DOHH2 (cell line): ENCODE data around the gene AURKAIP1.

ENCODE experiments used
- H3F3A ChIP-seq: fragments of 200-600 bp; sonication (generic), shearing (Covaris generic); 2 replicates; pipeline ENCODE4 v1.6.0; 2016; ENCODE audit warnings: antibody characterized with exemption, mild to moderate bottlenecking; ENCODE audit not compliant: control insufficient read depth, insufficient read depth
- H3K27ac ChIP-seq: fragments of 200-600 bp; sonication (generic); 2 replicates; pipeline ENCODE4 v1.5.1; 2014; ENCODE audit warnings: low read depth, mild to moderate bottlenecking, low read length, moderate library complexity
- H3K27me3 ChIP-seq: fragments of 200-600 bp; sonication (generic); 2 replicates; pipeline ENCODE4 v1.6.1; 2014; ENCODE audit warnings: mild to moderate bottlenecking, low read length, mixed read lengths; ENCODE audit not compliant: control insufficient read depth
- H3K36me3 ChIP-seq: fragments of 200-600 bp; sonication (generic); 2 replicates; pipeline ENCODE4 v1.6.1; 2014; ENCODE audit warnings: mild to moderate bottlenecking, low read length, moderate library complexity, mixed read lengths; ENCODE audit not compliant: control insufficient read depth
- H3K4me1 ChIP-seq: fragments of 200-600 bp; sonication (generic); 2 replicates; pipeline ENCODE4 v1.6.1; 2014; ENCODE audit warnings: mild to moderate bottlenecking, low read length, mixed read lengths; ENCODE audit not compliant: control insufficient read depth
- H3K4me2 ChIP-seq: fragments of 200-600 bp; sonication (generic); 2 replicates; pipeline ENCODE4 v1.6.0; 2014; ENCODE audit warnings: mild to moderate bottlenecking, low read length, moderate library complexity
- H3K4me3 ChIP-seq: fragments of 200-600 bp; sonication (generic); 2 replicates; pipeline ENCODE4 v1.5.1; 2014; ENCODE audit warnings: mild to moderate bottlenecking, low read length, mixed read lengths
- H3K79me2 ChIP-seq: fragments of 200-600 bp; sonication (generic); 2 replicates; pipeline ENCODE4 v1.6.1; 2014; ENCODE audit warnings: mild to moderate bottlenecking, low read length, mixed read lengths; ENCODE audit not compliant: control insufficient read depth
- H3K9me2 ChIP-seq: fragments of 200-600 bp; sonication (generic); replicated peaks from 2 replicates; pipeline ENCODE4 v1.6.1; 2014; ENCODE audit warnings: mild to moderate bottlenecking, low read length, mixed read lengths; ENCODE audit not compliant: control insufficient read depth
- H3K9me3 ChIP-seq: fragments of 200-600 bp; sonication (generic); 2 replicates; pipeline ENCODE4 v1.6.1; 2014; ENCODE audit warnings: antibody characterized with exemption, low read length, mixed read lengths; ENCODE audit not compliant: control insufficient read depth, insufficient read depth
- H4K20me1 ChIP-seq: fragments of 200-600 bp; sonication (generic); 2 replicates; pipeline ENCODE4 v1.6.0; 2014; ENCODE audit warnings: low read depth, mild to moderate bottlenecking, antibody characterized with exemption, low read length, moderate library complexity; ENCODE audit not compliant: control insufficient read depth, insufficient read depth
- EZH2phosphoT487 ChIP-seq: fragments of 200-600 bp; sonication (generic); IDR thresholded peaks from 2 replicates; pipeline ENCODE4 v1.6.1; 2017; ENCODE audit warnings: borderline replicate concordance, mild to moderate bottlenecking, antibody characterized with exemption, low read length, moderate library complexity, mixed read lengths
- TF ChIP-seq, protein P1 (sequence below): fragments of 200-600 bp; sonication (generic); IDR thresholded peaks from one replicate; pipeline ENCODE4 v1.5.1; 2014; ENCODE audit warnings: antibody characterized with exemption, mild to moderate bottlenecking, low read depth, low read length; ENCODE audit not compliant: poor library complexity, severe bottlenecking

AURKAIP1 gene

DNA sequence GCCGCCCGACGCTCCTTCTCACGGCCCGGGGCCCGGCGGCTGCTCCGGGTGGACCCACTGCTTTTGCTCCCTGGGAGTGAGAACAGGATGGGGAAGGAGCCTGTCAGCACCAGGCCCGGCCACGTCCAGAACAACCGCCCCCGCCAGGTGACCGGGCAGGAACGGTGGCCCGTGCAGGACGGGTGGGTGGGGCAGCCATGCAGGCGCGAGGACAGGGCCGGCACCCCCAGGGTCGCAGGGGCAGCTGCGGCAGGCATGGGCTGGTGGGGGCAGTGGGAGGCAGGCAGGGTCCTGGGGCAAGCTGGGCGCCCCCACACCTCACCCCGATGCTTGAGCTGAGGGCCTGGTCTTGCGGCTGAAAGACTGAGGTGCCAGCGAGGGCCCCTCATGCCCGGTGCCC lies 38.6 kb downstream of the AURKAIP1 start:
- Histone ChIP-seq H3K36me3 (peaks cover 23% of the 10 kb centered on the region), H3K27me3 (no peaks in the 10 kb centered on the region), H3K4me2 (no peak overlapping the region), H3F3A (no peaks in the 10 kb centered on the region), H3K9me3 (peaks cover 4% of the 10 kb centered on the region; the same call in 1 of the 2 replicates), H3K4me3 (no peak overlapping the region), H3K27ac (no peak overlapping the region), H4K20me1 (peaks cover 5% of the 10 kb centered on the region; the same call in 1 of the 2 replicates), H3K9me2 (no peaks in the 10 kb centered on the region), H3K79me2 (no peaks in the 10 kb centered on the region), H3K4me1 (no peaks in the 10 kb centered on the region)
- no peak for TF ChIP-seq EZH2phosphoT487
- TF ChIP-seq, protein P1, sequence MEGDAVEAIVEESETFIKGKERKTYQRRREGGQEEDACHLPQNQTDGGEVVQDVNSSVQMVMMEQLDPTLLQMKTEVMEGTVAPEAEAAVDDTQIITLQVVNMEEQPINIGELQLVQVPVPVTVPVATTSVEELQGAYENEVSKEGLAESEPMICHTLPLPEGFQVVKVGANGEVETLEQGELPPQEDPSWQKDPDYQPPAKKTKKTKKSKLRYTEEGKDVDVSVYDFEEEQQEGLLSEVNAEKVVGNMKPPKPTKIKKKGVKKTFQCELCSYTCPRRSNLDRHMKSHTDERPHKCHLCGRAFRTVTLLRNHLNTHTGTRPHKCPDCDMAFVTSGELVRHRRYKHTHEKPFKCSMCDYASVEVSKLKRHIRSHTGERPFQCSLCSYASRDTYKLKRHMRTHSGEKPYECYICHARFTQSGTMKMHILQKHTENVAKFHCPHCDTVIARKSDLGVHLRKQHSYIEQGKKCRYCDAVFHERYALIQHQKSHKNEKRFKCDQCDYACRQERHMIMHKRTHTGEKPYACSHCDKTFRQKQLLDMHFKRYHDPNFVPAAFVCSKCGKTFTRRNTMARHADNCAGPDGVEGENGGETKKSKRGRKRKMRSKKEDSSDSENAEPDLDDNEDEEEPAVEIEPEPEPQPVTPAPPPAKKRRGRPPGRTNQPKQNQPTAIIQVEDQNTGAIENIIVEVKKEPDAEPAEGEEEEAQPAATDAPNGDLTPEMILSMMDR: no peak

DNA sequence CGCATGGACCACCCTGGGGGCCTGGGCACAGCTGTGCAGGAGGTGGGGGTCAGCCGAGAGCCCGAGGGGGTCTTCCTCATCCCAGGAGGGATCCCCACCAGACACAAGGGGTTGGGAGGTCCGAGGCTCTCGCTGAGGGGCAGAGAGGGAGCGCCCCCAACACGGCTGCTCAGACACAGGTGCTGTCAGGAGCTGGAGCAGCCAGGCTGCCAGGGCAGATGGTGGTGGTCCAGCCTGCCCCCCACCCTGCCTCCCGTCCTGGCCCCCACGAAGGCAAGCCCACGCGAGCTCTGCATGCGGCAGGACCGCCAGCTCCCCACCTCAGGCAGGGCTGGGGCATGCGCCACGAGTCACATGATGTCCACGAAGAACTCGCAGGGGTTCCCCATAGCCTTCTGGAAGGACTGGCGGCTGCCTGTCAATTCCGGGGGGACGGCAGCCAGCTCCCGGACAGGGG lies 39.2 kb downstream of the AURKAIP1 start:
- no peak for TF ChIP-seq EZH2phosphoT487
- H3K36me3 ChIP-seq: peaks cover 17% of the 10 kb centered on the region
- no peaks in the 10 kb centered on the region for H3K4me1 ChIP-seq
- no peaks in the 10 kb centered on the region; the same call in 1 of the 2 replicates for H3K9me3 ChIP-seq
- H3K4me3 ChIP-seq: no peak overlapping the region
- H4K20me1 ChIP-seq: peaks cover 5% of the 10 kb centered on the region; the same call in 1 of the 2 replicates
- no peaks in the 10 kb centered on the region for H3F3A ChIP-seq
- no peaks in the 10 kb centered on the region for H3K9me2 ChIP-seq
- H3K27me3 ChIP-seq: no peaks in the 10 kb centered on the region
- no peak overlapping the region for H3K4me2 ChIP-seq
- H3K79me2 ChIP-seq: no peaks in the 10 kb centered on the region
- no peak overlapping the region for H3K27ac ChIP-seq

DNA sequence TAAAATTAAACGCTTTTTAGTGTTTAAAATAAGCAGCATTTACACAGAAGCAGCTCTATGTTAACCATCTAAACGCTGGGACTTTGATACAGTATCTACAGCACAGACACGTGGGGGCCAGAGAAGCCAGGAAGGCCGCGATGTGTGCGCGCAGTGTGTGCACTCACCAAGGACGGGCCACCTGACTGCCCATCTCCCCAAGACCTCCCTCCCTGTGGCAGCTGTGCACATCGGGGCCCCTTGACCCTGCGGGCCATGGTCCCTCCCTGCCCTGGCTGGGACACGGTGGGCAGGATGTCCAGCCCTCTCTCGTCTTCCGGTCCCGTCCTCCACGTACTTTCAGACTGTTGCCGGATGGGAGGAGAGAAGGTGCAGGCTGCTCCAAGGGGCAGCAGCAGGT lies 39.7 kb downstream of the AURKAIP1 start:
- H3K79me2 ChIP-seq: no peaks in the 10 kb centered on the region
- peaks cover 3% of the 10 kb centered on the region; the same call in 1 of the 2 replicates for H3K4me1 ChIP-seq

DNA sequence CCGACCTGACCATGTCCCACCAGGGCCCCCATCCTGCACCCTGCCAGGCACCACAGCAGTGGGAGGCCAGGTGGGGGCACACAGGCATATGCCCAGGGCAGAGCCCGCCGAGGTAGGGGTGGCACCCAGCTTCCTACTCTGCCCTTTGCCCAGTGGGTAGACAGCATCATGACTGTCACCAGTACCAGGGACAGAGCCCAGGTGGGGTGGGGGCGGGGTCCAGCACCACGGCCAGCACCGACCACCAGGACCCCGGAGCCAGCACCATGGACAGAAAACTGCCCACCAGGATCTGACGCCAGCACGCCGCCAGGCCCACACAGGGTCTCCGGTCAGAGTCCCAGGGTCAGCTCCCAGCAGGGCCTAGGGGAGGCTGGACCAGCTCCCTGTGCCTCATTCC lies 40.2 kb downstream of the AURKAIP1 start:
- Histone ChIP-seq H3K4me1 (peaks cover 7% of the 10 kb centered on the region; the same call in 1 of the 2 replicates), H3K36me3 (peaks cover 10% of the 10 kb centered on the region), H3K27me3 (no peaks in the 10 kb centered on the region), H3K4me2 (no peak overlapping the region), H3K4me3 (no peak overlapping the region), H3K9me3 (peaks cover 8% of the 10 kb centered on the region), H3F3A (no peaks in the 10 kb centered on the region), H3K27ac (no peak overlapping the region), H3K79me2 (no peaks in the 10 kb centered on the region), H4K20me1 (peaks cover 5% of the 10 kb centered on the region; the same call in 1 of the 2 replicates), H3K9me2 (no peaks in the 10 kb centered on the region)
- TF ChIP-seq, protein P1: no peak
- TF ChIP-seq EZH2phosphoT487: no peak

More for the DNA sequence above, 39.7 kb downstream of the AURKAIP1 start:
- Histone ChIP-seq H3K9me2 (no peaks in the 10 kb centered on the region), H4K20me1 (peaks cover 5% of the 10 kb centered on the region; the same call in 1 of the 2 replicates), H3F3A (no peaks in the 10 kb centered on the region), H3K4me2 (no peak overlapping the region), H3K36me3 (peaks cover 12% of the 10 kb centered on the region), H3K9me3 (peaks cover 3% of the 10 kb centered on the region), H3K27me3 (no peaks in the 10 kb centered on the region), H3K4me3 (no peak overlapping the region), H3K27ac (no peak overlapping the region)
- no peak for TF ChIP-seq EZH2phosphoT487
- TF ChIP-seq, protein P1: no peak
